Measurements from ENCODE around the gene CYTH2. TPM values are rescaled to one million over a fixed set of nuclear protein-coding genes. Genes with fewer than 3 reads are reported as not detected.

The CYTH2 gene
- polyA plus RNA-seq, 3 donors = 21.3 to 48.2 (median 21.7) TPM

- no peaks in the 10 kb centered on the region for H3K36me3 ChIP-seq (replicated peaks in 1 of 2; ENCODE audit: control insufficient read depth in 1 of 2, insufficient read depth in 2 of 2, low read length in 2 of 2)
- peaks cover 0 to 3% of the 10 kb centered on the region in 2 donors for H3K9me3 ChIP-seq (replicated peaks in 1 of 2; ENCODE audit: control insufficient read depth in 1 of 2, insufficient read depth in 1 of 2, low read length in 2 of 2)
- H4K20me1 ChIP-seq (ENCODE audit: insufficient read depth, low read length) = no peaks in the 10 kb centered on the region
- no peak overlapping the region for H3K9ac ChIP-seq (ENCODE audit: insufficient read depth, low read length, poor library complexity, severe bottlenecking)
- H3K4me2 ChIP-seq (replicated peaks; ENCODE audit: extremely low read depth, low read length, poor library complexity, severe bottlenecking) = peak overlapping the region; percentile 27
- no peak overlapping the region for H3K4me3 ChIP-seq (replicated peaks in 1 of 3; ENCODE audit: low read depth in 2 of 3, low read length in 3 of 3)
- peaks cover 36 to 49% of the 10 kb centered on the region in 2 donors for H3K4me1 ChIP-seq (ENCODE audit: control insufficient read depth in 1 of 2, insufficient read depth in 2 of 2, low read length in 2 of 2)
- H2AFZ ChIP-seq (ENCODE audit: insufficient read depth, low read depth, low read length, poor library complexity, severe bottlenecking) = no peak overlapping the region
- intact Hi-C loops (cut with micrococcal nuclease) = loop anchor here (2.0 kb wide), 2 partner anchors 23 to 93 kb away; partner anchors contain the start of gene CYTH2 (in 2 of the 2)
- DNase-seq = no peak
- no peak overlapping the region for H3K27ac ChIP-seq (ENCODE audit: low read depth in 1 of 2, low read length in 2 of 2)
- 23% methylated on average over 10 of the region's 10 CpGs for WGBS (ENCODE audit: insufficient coverage)
- H3K4me1 Mint-ChIP-seq = peaks cover 40% of the 10 kb centered on the region
- peaks cover 11 to 35% of the 10 kb centered on the region in 2 donors for H3K27me3 ChIP-seq (ENCODE audit: control insufficient read depth in 2 of 2, insufficient read depth in 2 of 2, low read length in 2 of 2)
- H3K79me2 ChIP-seq (ENCODE audit: insufficient read depth, low read length) = no peaks in the 10 kb centered on the region
- H3K4me3 Mint-ChIP-seq = peak overlapping the region in 1 of 2 donors; percentile 92
- H3K27ac Mint-ChIP-seq = peak overlapping the region in 5 of 7 donors; percentile 9 to 91 (median 41)
- H3K9me3 Mint-ChIP-seq = peaks cover 0 to 27% (median 15%) of the 10 kb centered on the region in 7 donors
- H3K27me3 Mint-ChIP-seq (ENCODE audit: low read depth in 3 of 3) = peaks cover 46 to 65% (median 48%) of the 10 kb centered on the region in 3 donors
- H3K36me3 Mint-ChIP-seq = peaks cover 0 to 11% of the 10 kb centered on the region in 2 donors
- no peak for TF ChIP-seq CTCF (IDR thresholded peaks at IDR 0.05)
Measured at GRCh38 chr19:48491793-48492123, 22.6 kb downstream of the CYTH2 start.

- peak overlapping the region; percentile 46 to 80 (median 46) for H3K4me3 ChIP-seq (replicated peaks in 1 of 3; ENCODE audit: low read depth in 2 of 3, low read length in 3 of 3)
- Mint-ChIP-seq H3K27ac (peak overlapping the region; percentile 86 to 98 (median 93)), H3K4me3 (peak overlapping the region; percentile 79 to 92), H3K4me1 (peaks cover 42% of the 10 kb centered on the region), H3K9me3 (peaks cover 0 to 27% (median 17%) of the 10 kb centered on the region in 7 donors), H3K36me3 (peaks cover 0 to 11% of the 10 kb centered on the region in 2 donors), H3K27me3 (ENCODE audit: low read depth in 3 of 3) (peaks cover 56 to 77% (median 58%) of the 10 kb centered on the region in 3 donors)
- no peak for TF ChIP-seq CTCF (IDR thresholded peaks at IDR 0.05)
- H3K79me2 ChIP-seq (ENCODE audit: insufficient read depth, low read length) = no peaks in the 10 kb centered on the region
- peak overlapping the region; percentile 80 for H3K4me2 ChIP-seq (replicated peaks; ENCODE audit: extremely low read depth, low read length, poor library complexity, severe bottlenecking)
- H2AFZ ChIP-seq (ENCODE audit: insufficient read depth, low read depth, low read length, poor library complexity, severe bottlenecking) = peak overlapping the region; percentile 86
- peak; percentile 93 to 95 (median 94) for DNase-seq
- intact Hi-C loops (cut with micrococcal nuclease) = loop anchor here (1.0 to 2.0 kb wide), 2 partner anchors 9 to 24 kb away; partner anchors contain the start of gene CYTH2 (in 2 of the 2)
- H3K36me3 ChIP-seq (replicated peaks in 1 of 2; ENCODE audit: control insufficient read depth in 1 of 2, insufficient read depth in 2 of 2, low read length in 2 of 2) = no peaks in the 10 kb centered on the region
- H3K9ac ChIP-seq (ENCODE audit: insufficient read depth, low read length, poor library complexity, severe bottlenecking) = peak overlapping the region; percentile 54
- peaks cover 36 to 49% of the 10 kb centered on the region in 2 donors for H3K4me1 ChIP-seq (ENCODE audit: control insufficient read depth in 1 of 2, insufficient read depth in 2 of 2, low read length in 2 of 2)
- H3K9me3 ChIP-seq (replicated peaks in 1 of 2; ENCODE audit: control insufficient read depth in 1 of 2, insufficient read depth in 1 of 2, low read length in 2 of 2) = peaks cover 0 to 3% of the 10 kb centered on the region in 2 donors
- peaks cover 21 to 47% of the 10 kb centered on the region in 2 donors for H3K27me3 ChIP-seq (ENCODE audit: control insufficient read depth in 2 of 2, insufficient read depth in 2 of 2, low read length in 2 of 2)
- H3K27ac ChIP-seq (ENCODE audit: low read depth in 1 of 2, low read length in 2 of 2) = peak overlapping the region in 1 of 2 donors; percentile 45
- WGBS (ENCODE audit: insufficient coverage) = under 1% methylated on average over 33 of the region's 47 CpGs
- H4K20me1 ChIP-seq (ENCODE audit: insufficient read depth, low read length) = no peaks in the 10 kb centered on the region
Measured at GRCh38 chr19:48492925-48493717, 24.0 kb downstream of the CYTH2 start.
